ENCODE results near the gene MAP4K3.

- TF ChIP-seq CTCF (IDR thresholded peaks at IDR 0.05) = no peak
- TF ChIP-seq POLR2AphosphoS5 (IDR thresholded peaks at IDR 0.05; ENCODE audit: insufficient read depth in 1 of 2, low read depth in 1 of 2) = no peak
- TF ChIP-seq POLR2A (IDR thresholded peaks at IDR 0.05) = no peak
Observed at GRCh38 chr2:39468579-39469451, 31.7 kb upstream of the MAP4K3 start.

Data from vagina (tissue), 2 donors.